ENCODE data around the gene KIAA0825.

The KIAA0825 gene

DNA sequence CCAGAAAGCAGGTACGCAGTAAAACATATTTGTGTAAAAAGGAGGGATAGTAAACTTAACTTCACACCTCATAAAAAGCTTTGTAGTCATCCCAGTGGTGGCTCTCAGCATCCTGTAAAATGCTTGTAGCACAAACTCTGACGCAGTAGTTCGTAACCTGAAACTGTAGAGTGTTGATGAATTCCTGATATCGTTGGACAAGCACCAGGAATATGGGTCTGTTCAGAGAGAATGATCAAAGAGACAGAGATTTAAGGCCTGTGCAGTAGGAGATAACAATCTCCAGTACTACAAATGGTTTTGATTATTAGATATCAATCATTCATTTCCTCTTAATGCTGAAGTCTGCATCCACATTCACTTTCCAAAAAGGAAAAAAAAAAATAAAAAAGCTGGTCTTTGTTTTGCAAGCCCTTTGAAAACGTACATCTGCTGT lies 148.5 kb downstream of the KIAA0825 start:
- Histone ChIP-seq H3K27me3 (ENCODE audit: control insufficient read depth, insufficient read depth, low read length) (no peaks in the 10 kb centered on the region), H3K4me1 (no peaks in the 10 kb centered on the region), H2AFZ (no peak overlapping the region), H3K27ac (no peak overlapping the region), H3K79me2 (no peaks in the 10 kb centered on the region), H3K9ac (no peak overlapping the region), H3K9me3 (ENCODE audit: control insufficient read depth, low read length) (no peaks in the 10 kb centered on the region), H3K36me3 (ENCODE audit: control insufficient read depth, insufficient read depth, low read length) (no peaks in the 10 kb centered on the region), H3K4me3 (ENCODE audit: low read depth, low read length) (no peak overlapping the region), H3K4me2 (ENCODE audit: low read length) (no peak overlapping the region)
- TF ChIP-seq, protein P1, sequence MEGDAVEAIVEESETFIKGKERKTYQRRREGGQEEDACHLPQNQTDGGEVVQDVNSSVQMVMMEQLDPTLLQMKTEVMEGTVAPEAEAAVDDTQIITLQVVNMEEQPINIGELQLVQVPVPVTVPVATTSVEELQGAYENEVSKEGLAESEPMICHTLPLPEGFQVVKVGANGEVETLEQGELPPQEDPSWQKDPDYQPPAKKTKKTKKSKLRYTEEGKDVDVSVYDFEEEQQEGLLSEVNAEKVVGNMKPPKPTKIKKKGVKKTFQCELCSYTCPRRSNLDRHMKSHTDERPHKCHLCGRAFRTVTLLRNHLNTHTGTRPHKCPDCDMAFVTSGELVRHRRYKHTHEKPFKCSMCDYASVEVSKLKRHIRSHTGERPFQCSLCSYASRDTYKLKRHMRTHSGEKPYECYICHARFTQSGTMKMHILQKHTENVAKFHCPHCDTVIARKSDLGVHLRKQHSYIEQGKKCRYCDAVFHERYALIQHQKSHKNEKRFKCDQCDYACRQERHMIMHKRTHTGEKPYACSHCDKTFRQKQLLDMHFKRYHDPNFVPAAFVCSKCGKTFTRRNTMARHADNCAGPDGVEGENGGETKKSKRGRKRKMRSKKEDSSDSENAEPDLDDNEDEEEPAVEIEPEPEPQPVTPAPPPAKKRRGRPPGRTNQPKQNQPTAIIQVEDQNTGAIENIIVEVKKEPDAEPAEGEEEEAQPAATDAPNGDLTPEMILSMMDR (IDR thresholded peaks at IDR 0.05): no peak

GRCh38 chr5:94467954-94468930 lies 150.2 kb downstream of the KIAA0825 start:
- H2AFZ ChIP-seq: no peak overlapping the region
- no peaks in the 10 kb centered on the region for H3K27me3 ChIP-seq (ENCODE audit: control insufficient read depth, insufficient read depth, low read length)
- TF ChIP-seq, protein P1 (IDR thresholded peaks at IDR 0.05): no peak
- no peaks in the 10 kb centered on the region for H3K9me3 ChIP-seq (ENCODE audit: control insufficient read depth, low read length)
- H3K4me1 ChIP-seq: no peaks in the 10 kb centered on the region
- no peaks in the 10 kb centered on the region for H3K36me3 ChIP-seq (ENCODE audit: control insufficient read depth, insufficient read depth, low read length)
- no peak overlapping the region for H3K9ac ChIP-seq
- no peak overlapping the region for H3K4me2 ChIP-seq (ENCODE audit: low read length)
- no peak overlapping the region for H3K27ac ChIP-seq
- H3K4me3 ChIP-seq (ENCODE audit: low read depth, low read length): no peak overlapping the region
- H3K79me2 ChIP-seq: no peaks in the 10 kb centered on the region

- Histone ChIP-seq H3K4me1 (no peaks in the 10 kb centered on the region), H3K4me3 (ENCODE audit: low read depth, low read length) (no peak overlapping the region), H3K4me2 (ENCODE audit: low read length) (no peak overlapping the region), H3K9ac (no peak overlapping the region), H3K27me3 (ENCODE audit: control insufficient read depth, insufficient read depth, low read length) (no peaks in the 10 kb centered on the region), H3K9me3 (ENCODE audit: control insufficient read depth, low read length) (no peaks in the 10 kb centered on the region), H2AFZ (no peak overlapping the region), H3K36me3 (ENCODE audit: control insufficient read depth, insufficient read depth, low read length) (no peaks in the 10 kb centered on the region), H3K27ac (no peak overlapping the region), H3K79me2 (no peaks in the 10 kb centered on the region)
- TF ChIP-seq, protein P1 (IDR thresholded peaks at IDR 0.05): no peak
These were observed 151.0 kb downstream of the KIAA0825 start for GRCh38 chr5:94467346-94467953.

- no peaks in the 10 kb centered on the region for H3K4me1 ChIP-seq
- H3K4me3 ChIP-seq (ENCODE audit: low read depth, low read length): no peak overlapping the region
- TF ChIP-seq, protein P1 (IDR thresholded peaks at IDR 0.05): no peak
- no peaks in the 10 kb centered on the region for H3K36me3 ChIP-seq (ENCODE audit: control insufficient read depth, insufficient read depth, low read length)
- H3K9ac ChIP-seq: no peak overlapping the region
- no peaks in the 10 kb centered on the region for H3K27me3 ChIP-seq (ENCODE audit: control insufficient read depth, insufficient read depth, low read length)
- no peaks in the 10 kb centered on the region for H3K9me3 ChIP-seq (ENCODE audit: control insufficient read depth, low read length)
- no peak overlapping the region for H3K4me2 ChIP-seq (ENCODE audit: low read length)
- H3K27ac ChIP-seq: no peak overlapping the region
- H2AFZ ChIP-seq: no peak overlapping the region
- H3K79me2 ChIP-seq: no peaks in the 10 kb centered on the region
These were observed 154.7 kb downstream of the KIAA0825 start for GRCh38 chr5:94463739-94464138.
